HepG2 (cell line): ENCODE results near the gene CEACAM3. TPM values are rescaled to one million over a fixed set of nuclear protein-coding genes. Genes with fewer than 3 reads are reported as not detected.

Experiments
- CHD2 ChIP-seq: IDR thresholded peaks from 2 replicates; pipeline ENCODE4 v1.6.1; 2011; ENCODE audit warnings: low read depth, low read length, improper control_type of control experiment
- CHD4 ChIP-seq: fragments of 200-600 bp; sonication (generic); IDR thresholded peaks from 2 replicates; pipeline ENCODE4 v1.7.0; 2017; ENCODE audit warnings: mild to moderate bottlenecking, low read length, borderline replicate concordance
- EEA1 ChIP-seq: sonication (generic); formaldehyde crosslinking; IDR thresholded peaks from 2 replicates; pipeline ENCODE4 v1.5.1; 2020; ENCODE audit warnings: mild to moderate bottlenecking, missing genetic modification reagents, borderline replicate concordance
- ERF ChIP-seq: IDR thresholded peaks from 2 replicates; pipeline ENCODE4 v1.6.1; 2018; ENCODE audit warnings: missing biosample characterization, missing genetic modification reagents
- FOXA3 ChIP-seq: IDR thresholded peaks from 2 replicates; pipeline ENCODE4 v1.6.1; 2016; ENCODE audit warnings: missing genetic modification reagents, missing compliant biosample characterization
- FUBP1 ChIP-seq: sonication (generic); formaldehyde crosslinking; IDR thresholded peaks from 2 replicates; pipeline ENCODE4 v1.5.1; 2020; ENCODE audit warnings: missing genetic modification reagents, mild to moderate bottlenecking, borderline replicate concordance
- GLMP ChIP-seq: sonication (generic); formaldehyde crosslinking; IDR thresholded peaks from 2 replicates; pipeline ENCODE4 v1.9.0; 2021; ENCODE audit warnings: missing genetic modification reagents, mild to moderate bottlenecking, borderline replicate concordance
- HES4 ChIP-seq: sonication (generic); formaldehyde crosslinking; IDR thresholded peaks from 2 replicates; pipeline ENCODE4 v1.9.0; 2021; ENCODE audit warnings: mild to moderate bottlenecking, missing genetic modification reagents, borderline replicate concordance
- HIVEP1 ChIP-seq: sonication (generic); formaldehyde crosslinking; IDR thresholded peaks from 2 replicates; pipeline ENCODE4 v1.4.0; 2020; ENCODE audit warnings: mild to moderate bottlenecking, missing genetic modification reagents
- MAX ChIP-seq: IDR thresholded peaks from 2 replicates; pipeline ENCODE4 v1.6.1; 2012; ENCODE audit warnings: inconsistent platforms
- MBNL3 ChIP-seq: fragments of 250-450 bp; sonication (Bioruptor Pico); conservative IDR thresholded peaks from 2 replicates; pipeline ENCODE4 v1.8.0; 2022; ENCODE audit warnings: mild to moderate bottlenecking, inconsistent platforms
- MED1 ChIP-seq: sonication (generic); formaldehyde crosslinking; IDR thresholded peaks from 2 replicates; pipeline ENCODE4 v1.4.0; 2020; ENCODE audit warnings: missing genetic modification reagents
- NCOA2 ChIP-seq: sonication (generic); formaldehyde crosslinking; IDR thresholded peaks from 2 replicates; pipeline ENCODE4 v1.8.0; 2022; ENCODE audit warnings: inconsistent platforms
- NFAT5 ChIP-seq: sonication (generic); formaldehyde crosslinking; IDR thresholded peaks from 2 replicates; pipeline ENCODE4 v1.4.0; 2020; ENCODE audit warnings: missing genetic modification reagents
- REXO4 ChIP-seq: sonication (generic); formaldehyde crosslinking; IDR thresholded peaks from 2 replicates; pipeline ENCODE4 v1.8.0; 2022; ENCODE audit warnings: missing genetic modification reagents, mild to moderate bottlenecking, borderline replicate concordance
- U2AF1 ChIP-seq: fragments of 200-400 bp; formaldehyde crosslinking; optimal IDR thresholded peaks from 2 replicates; pipeline ENCODE3; 2017; ENCODE audit warnings: mild to moderate bottlenecking, low read depth, low read length
- ZNF547 ChIP-seq: sonication (generic); formaldehyde crosslinking; IDR thresholded peaks from 2 replicates; pipeline ENCODE4 v1.5.1; 2020; ENCODE audit warnings: mild to moderate bottlenecking, missing genetic modification reagents
- ZNF577 ChIP-seq: sonication (generic); formaldehyde crosslinking; IDR thresholded peaks from 2 replicates; pipeline ENCODE4 v1.4.0; 2020; ENCODE audit warnings: mild to moderate bottlenecking, low read depth, missing genetic modification reagents, borderline replicate concordance
- ZNF704 ChIP-seq: sonication (generic); formaldehyde crosslinking; IDR thresholded peaks from 2 replicates; pipeline ENCODE4 v1.8.1; 2023; ENCODE audit warnings: mild to moderate bottlenecking, inconsistent platforms, moderate library complexity, missing genetic modification reagents, borderline replicate concordance
- ZNF761 ChIP-seq: sonication (generic); formaldehyde crosslinking; conservative IDR thresholded peaks from 2 replicates; pipeline ENCODE4 v1.4.0; 2020; ENCODE audit warnings: mild to moderate bottlenecking, missing genetic modification reagents
- polyA plus RNA-seq, 8 experiments: library from polyadenylated mRNA; depleted of rRNA in 3 of 8; stranded (reverse) in 7 of 8; unstranded in 1 of 8; fragments of >200 nt; fragmentation: Illumina TruSeq in 4 of 8; extraction: Trizol in 4 of 8; gene quantifications; 2 replicates each; pipeline versions ENCODE4 v1.2.1 to v1.2.3, GENCODE V29; 2011 to 2016; ENCODE audit warnings: low read depth in 4 of 8, missing spikeins in 1 of 8, mixed read lengths in 1 of 8; ENCODE audit not compliant: insufficient read depth in 1 of 8
- total RNA-seq, 5 experiments: library from RNA; depleted of rRNA; stranded (reverse); fragments of >200 nt; fragmentation: Illumina TruSeq; extraction: Trizol; gene quantifications; 2 replicates each; pipeline ENCODE4 v1.2.3, GENCODE V29; 2016; ENCODE audit warnings: low read depth in 1 of 5

The CEACAM3 gene
- total and polyA plus RNA-seq, 2 of the 13 experiments (the other 11 are each of a cell fraction or from before 2014, with no cell fraction given) = not detected

- no peak for TF ChIP-seq FUBP1 (CRISPR knock-in tag)
- TF ChIP-seq REXO4 (CRISPR knock-in tag) = no peak
- TF ChIP-seq GLMP = no peak
- TF ChIP-seq ZNF704 = no peak
- no peak for TF ChIP-seq MBNL3
- TF ChIP-seq ERF (CRISPR knock-in tag) = peak; percentile 47; the same call in 1 of the 2 replicates
- peak; percentile 84 for TF ChIP-seq MAX
- TF ChIP-seq ZNF577 (CRISPR knock-in tag) = no peak
- TF ChIP-seq EEA1 = peak; percentile 52
- TF ChIP-seq U2AF1 = no peak
- peak; percentile 99 for TF ChIP-seq CHD2
- peak; percentile 79; the same call in 1 of the 2 replicates for TF ChIP-seq CHD4
- 0 out of 2 replicates have a peak, but pooled peaks have one; percentile 23 for TF ChIP-seq ZNF547 (CRISPR knock-in tag)
- TF ChIP-seq HIVEP1 (CRISPR knock-in tag) = peak; percentile 59; the same call in 1 of the 2 replicates
- TF ChIP-seq ZNF761 (CRISPR knock-in tag) = no peak
- TF ChIP-seq NCOA2 (CRISPR knock-in tag) = peak; percentile 41; the same call in 1 of the 2 replicates
- no peak for TF ChIP-seq FOXA3 (CRISPR knock-in tag)
- peak; percentile 69 for TF ChIP-seq HES4 (CRISPR knock-in tag)
- TF ChIP-seq MED1 (CRISPR knock-in tag) = no peak; the same call in 1 of the 2 replicates
- no peak for TF ChIP-seq NFAT5
These were observed 63.4 kb downstream of the CEACAM3 start, which contains the start of gene RPS19 (continued) for GRCh38 chr19:41859618-41860418.
